ENCODE measurements around the gene IL1RAPL2.

The IL1RAPL2 gene

GRCh38 chrX:105347373-105347772 is 781.4 kb downstream of the IL1RAPL2 start:
- DNase-seq (ENCODE audit: low read depth), result no peak
- no peak for TF ChIP-seq POLR2A (IDR thresholded peaks at IDR 0.05; ENCODE audit: extremely low read depth, insufficient read length)
- no peak for TF ChIP-seq MYC (IDR thresholded peaks at IDR 0.05; ENCODE audit: low read depth, low read length)
- TF ChIP-seq, protein P1, sequence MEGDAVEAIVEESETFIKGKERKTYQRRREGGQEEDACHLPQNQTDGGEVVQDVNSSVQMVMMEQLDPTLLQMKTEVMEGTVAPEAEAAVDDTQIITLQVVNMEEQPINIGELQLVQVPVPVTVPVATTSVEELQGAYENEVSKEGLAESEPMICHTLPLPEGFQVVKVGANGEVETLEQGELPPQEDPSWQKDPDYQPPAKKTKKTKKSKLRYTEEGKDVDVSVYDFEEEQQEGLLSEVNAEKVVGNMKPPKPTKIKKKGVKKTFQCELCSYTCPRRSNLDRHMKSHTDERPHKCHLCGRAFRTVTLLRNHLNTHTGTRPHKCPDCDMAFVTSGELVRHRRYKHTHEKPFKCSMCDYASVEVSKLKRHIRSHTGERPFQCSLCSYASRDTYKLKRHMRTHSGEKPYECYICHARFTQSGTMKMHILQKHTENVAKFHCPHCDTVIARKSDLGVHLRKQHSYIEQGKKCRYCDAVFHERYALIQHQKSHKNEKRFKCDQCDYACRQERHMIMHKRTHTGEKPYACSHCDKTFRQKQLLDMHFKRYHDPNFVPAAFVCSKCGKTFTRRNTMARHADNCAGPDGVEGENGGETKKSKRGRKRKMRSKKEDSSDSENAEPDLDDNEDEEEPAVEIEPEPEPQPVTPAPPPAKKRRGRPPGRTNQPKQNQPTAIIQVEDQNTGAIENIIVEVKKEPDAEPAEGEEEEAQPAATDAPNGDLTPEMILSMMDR (IDR thresholded peaks at IDR 0.05; ENCODE audit: low read depth, low read length), result no peak
- TF ChIP-seq MAX (IDR thresholded peaks at IDR 0.05; ENCODE audit: low read depth, low read length), result no peak
- no peak overlapping the region for H3K4me3 ChIP-seq (ENCODE audit: low read depth, low read length)

GRCh38 chrX:105349476-105349875 is 783.5 kb downstream of the IL1RAPL2 start:
- DNase-seq (ENCODE audit: low read depth), result no peak

GRCh38 chrX:105375816-105376215 is 809.8 kb downstream of the IL1RAPL2 start:
- DNase-seq (ENCODE audit: low read depth), result no peak
- H3K4me3 ChIP-seq (ENCODE audit: low read depth, low read length), result no peak overlapping the region
- TF ChIP-seq, protein P1 (IDR thresholded peaks at IDR 0.05; ENCODE audit: low read depth, low read length), result no peak
- TF ChIP-seq POLR2A (IDR thresholded peaks at IDR 0.05; ENCODE audit: extremely low read depth, insufficient read length) (no peak), MYC (IDR thresholded peaks at IDR 0.05; ENCODE audit: low read depth, low read length) (no peak)

More at GRCh38 chrX:105349476-105349875, 783.5 kb downstream of the IL1RAPL2 start:
- no peak overlapping the region for H3K4me3 ChIP-seq (ENCODE audit: low read depth, low read length)
- TF ChIP-seq MAX (IDR thresholded peaks at IDR 0.05; ENCODE audit: low read depth, low read length), result no peak
- TF ChIP-seq POLR2A (IDR thresholded peaks at IDR 0.05; ENCODE audit: extremely low read depth, insufficient read length), result no peak
- TF ChIP-seq, protein P1 (IDR thresholded peaks at IDR 0.05; ENCODE audit: low read depth, low read length), result no peak
- TF ChIP-seq MYC (IDR thresholded peaks at IDR 0.05; ENCODE audit: low read depth, low read length), result no peak

GRCh38 chrX:105424729-105425128 is 858.7 kb downstream of the IL1RAPL2 start:
- no peak for DNase-seq (ENCODE audit: low read depth)
- TF ChIP-seq, protein P1 (IDR thresholded peaks at IDR 0.05; ENCODE audit: low read depth, low read length), result no peak
- TF ChIP-seq MYC (IDR thresholded peaks at IDR 0.05; ENCODE audit: low read depth, low read length) (no peak), MAX (IDR thresholded peaks at IDR 0.05; ENCODE audit: low read depth, low read length) (no peak), POLR2A (IDR thresholded peaks at IDR 0.05; ENCODE audit: extremely low read depth, insufficient read length) (no peak)
- H3K4me3 ChIP-seq (ENCODE audit: low read depth, low read length), result no peak overlapping the region

DNA sequence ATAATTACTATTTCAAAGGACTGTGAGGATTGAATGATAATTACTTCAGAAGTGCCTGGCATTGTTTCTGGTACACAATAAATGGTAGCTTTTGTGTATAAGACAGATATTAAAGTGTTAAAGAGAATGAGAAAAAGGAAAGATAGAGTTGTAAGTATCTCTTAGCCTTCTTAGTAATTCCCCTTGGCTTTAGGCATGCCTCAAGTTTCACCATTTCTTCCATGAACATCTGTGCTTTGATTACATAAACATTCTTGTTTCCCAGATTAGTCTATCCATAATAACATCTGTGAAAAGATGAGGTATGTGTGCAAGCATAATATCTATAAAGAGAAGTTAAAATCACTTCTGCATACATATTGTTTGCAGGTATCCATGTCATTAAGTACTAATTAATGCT is 885.4 kb downstream of the IL1RAPL2 start:
- DNase-seq (ENCODE audit: low read depth), result no peak
- TF ChIP-seq, protein P1 (IDR thresholded peaks at IDR 0.05; ENCODE audit: low read depth, low read length), result no peak
- TF ChIP-seq MAX (IDR thresholded peaks at IDR 0.05; ENCODE audit: low read depth, low read length), result no peak
- TF ChIP-seq MYC (IDR thresholded peaks at IDR 0.05; ENCODE audit: low read depth, low read length), result no peak
- TF ChIP-seq POLR2A (IDR thresholded peaks at IDR 0.05; ENCODE audit: extremely low read depth, insufficient read length), result no peak
- no peak overlapping the region for H3K4me3 ChIP-seq (ENCODE audit: low read depth, low read length)

DNA sequence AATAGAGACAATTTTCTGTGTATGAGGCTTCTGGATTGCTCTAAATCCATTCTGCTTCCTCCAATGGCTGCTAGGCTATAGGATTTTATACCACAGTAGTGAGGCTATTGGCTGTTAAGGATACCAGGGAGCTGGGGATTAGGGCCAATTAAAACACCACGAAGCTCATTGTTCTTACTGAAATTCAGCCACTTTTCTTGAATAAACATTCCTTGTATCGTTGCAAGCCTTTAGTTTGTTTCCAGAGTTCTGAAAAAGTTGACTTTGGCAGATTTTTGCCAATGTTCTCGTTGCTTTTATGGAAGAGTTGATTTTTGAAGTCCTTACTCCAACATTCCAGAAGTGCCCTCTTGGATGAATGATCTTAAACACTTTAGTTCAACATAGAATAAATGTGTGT is 892.8 kb downstream of the IL1RAPL2 start:
- no peak for DNase-seq (ENCODE audit: low read depth)
- no peak overlapping the region for H3K4me3 ChIP-seq (ENCODE audit: low read depth, low read length)
- TF ChIP-seq, protein P1 (IDR thresholded peaks at IDR 0.05; ENCODE audit: low read depth, low read length), result no peak
- TF ChIP-seq MYC (IDR thresholded peaks at IDR 0.05; ENCODE audit: low read depth, low read length) (no peak), MAX (IDR thresholded peaks at IDR 0.05; ENCODE audit: low read depth, low read length) (no peak), POLR2A (IDR thresholded peaks at IDR 0.05; ENCODE audit: extremely low read depth, insufficient read length) (no peak)

Data from NB4 (cell line).